ENCODE results near the gene DYDC2. TPM values are rescaled to one million over a fixed set of nuclear protein-coding genes. Genes with fewer than 3 reads are reported as not detected.

The DYDC2 gene
- total and polyA plus RNA-seq, 4 donors, result 0.14 to 2.0 (median 0.25) TPM

GRCh38 chr10:80405035-80405434 lies 48.5 kb downstream of the DYDC2 start (continued):
- no peak for TF ChIP-seq EGR1 (IDR thresholded peaks at IDR 0.05; ENCODE audit: low read depth in 2 of 2)

DNA sequence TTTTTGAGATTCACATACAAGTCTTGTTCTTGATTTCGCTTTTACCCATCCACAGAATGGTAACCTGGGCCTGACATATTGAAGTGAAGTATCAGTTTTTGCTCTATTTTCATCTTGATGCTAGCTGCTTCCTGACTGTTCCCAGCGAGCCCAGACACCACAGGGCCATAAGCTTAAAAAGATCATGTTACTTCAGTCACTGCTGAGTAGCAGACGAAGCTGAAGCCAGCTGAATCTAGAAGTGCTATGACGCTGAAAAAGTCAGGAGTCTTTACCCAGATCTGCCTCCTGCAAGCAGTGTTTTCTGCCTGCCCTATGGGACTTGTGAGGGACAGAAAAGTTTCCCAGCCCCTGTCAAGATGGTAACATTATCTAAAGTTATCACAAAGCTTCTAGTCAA lies 49.0 kb downstream of the DYDC2 start:
- Histone ChIP-seq H3K4me3 (ENCODE audit: low read depth in 1 of 3, low read length in 3 of 3) (no peak overlapping the region), H3K27me3 (ENCODE audit: control insufficient read depth in 4 of 4, insufficient read depth in 4 of 4, low read length in 3 of 4) (no peaks in the 10 kb centered on the region), H3K36me3 (ENCODE audit: control insufficient read depth in 4 of 4, insufficient read depth in 3 of 4, low read depth in 1 of 4, low read length in 3 of 4) (no peaks in the 10 kb centered on the region), H3K9ac (ENCODE audit: low read depth in 1 of 2, low read length in 2 of 2) (no peak overlapping the region), H3K9me3 (ENCODE audit: control insufficient read depth in 4 of 4, low read length in 3 of 4) (no peaks in the 10 kb centered on the region), H3K27ac (ENCODE audit: low read depth in 1 of 2, low read length in 2 of 2) (peak overlapping the region; percentile 40 to 63), H3K4me1 (ENCODE audit: control insufficient read depth in 4 of 4, insufficient read depth in 4 of 4, low read length in 3 of 4) (peaks cover 8 to 38% (median 26%) of the 10 kb centered on the region in 4 donors)
- WGBS, result 86% methylated on average over 4 of the region's 4 CpGs
- no peak for DNase-seq (ENCODE audit: low spot score)
- TF ChIP-seq TAF1 (conservative IDR thresholded peaks at IDR 0.05) (no peak), ZBTB33 (IDR thresholded peaks at IDR 0.05) (no peak), HNF4G (IDR thresholded peaks at IDR 0.05) (no peak), JUND (IDR thresholded peaks at IDR 0.05) (no peak), SP1 (IDR thresholded peaks at IDR 0.05) (no peak), GABPA (IDR thresholded peaks at IDR 0.05 in 1 of 2, conservative IDR thresholded peaks at IDR 0.05 in 1 of 2) (no peak)
- TF ChIP-seq, protein P1, sequence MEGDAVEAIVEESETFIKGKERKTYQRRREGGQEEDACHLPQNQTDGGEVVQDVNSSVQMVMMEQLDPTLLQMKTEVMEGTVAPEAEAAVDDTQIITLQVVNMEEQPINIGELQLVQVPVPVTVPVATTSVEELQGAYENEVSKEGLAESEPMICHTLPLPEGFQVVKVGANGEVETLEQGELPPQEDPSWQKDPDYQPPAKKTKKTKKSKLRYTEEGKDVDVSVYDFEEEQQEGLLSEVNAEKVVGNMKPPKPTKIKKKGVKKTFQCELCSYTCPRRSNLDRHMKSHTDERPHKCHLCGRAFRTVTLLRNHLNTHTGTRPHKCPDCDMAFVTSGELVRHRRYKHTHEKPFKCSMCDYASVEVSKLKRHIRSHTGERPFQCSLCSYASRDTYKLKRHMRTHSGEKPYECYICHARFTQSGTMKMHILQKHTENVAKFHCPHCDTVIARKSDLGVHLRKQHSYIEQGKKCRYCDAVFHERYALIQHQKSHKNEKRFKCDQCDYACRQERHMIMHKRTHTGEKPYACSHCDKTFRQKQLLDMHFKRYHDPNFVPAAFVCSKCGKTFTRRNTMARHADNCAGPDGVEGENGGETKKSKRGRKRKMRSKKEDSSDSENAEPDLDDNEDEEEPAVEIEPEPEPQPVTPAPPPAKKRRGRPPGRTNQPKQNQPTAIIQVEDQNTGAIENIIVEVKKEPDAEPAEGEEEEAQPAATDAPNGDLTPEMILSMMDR (IDR thresholded peaks at IDR 0.05; ENCODE audit: low read depth, low read length, missing input control), result no peak
- TF ChIP-seq, protein P2, sequence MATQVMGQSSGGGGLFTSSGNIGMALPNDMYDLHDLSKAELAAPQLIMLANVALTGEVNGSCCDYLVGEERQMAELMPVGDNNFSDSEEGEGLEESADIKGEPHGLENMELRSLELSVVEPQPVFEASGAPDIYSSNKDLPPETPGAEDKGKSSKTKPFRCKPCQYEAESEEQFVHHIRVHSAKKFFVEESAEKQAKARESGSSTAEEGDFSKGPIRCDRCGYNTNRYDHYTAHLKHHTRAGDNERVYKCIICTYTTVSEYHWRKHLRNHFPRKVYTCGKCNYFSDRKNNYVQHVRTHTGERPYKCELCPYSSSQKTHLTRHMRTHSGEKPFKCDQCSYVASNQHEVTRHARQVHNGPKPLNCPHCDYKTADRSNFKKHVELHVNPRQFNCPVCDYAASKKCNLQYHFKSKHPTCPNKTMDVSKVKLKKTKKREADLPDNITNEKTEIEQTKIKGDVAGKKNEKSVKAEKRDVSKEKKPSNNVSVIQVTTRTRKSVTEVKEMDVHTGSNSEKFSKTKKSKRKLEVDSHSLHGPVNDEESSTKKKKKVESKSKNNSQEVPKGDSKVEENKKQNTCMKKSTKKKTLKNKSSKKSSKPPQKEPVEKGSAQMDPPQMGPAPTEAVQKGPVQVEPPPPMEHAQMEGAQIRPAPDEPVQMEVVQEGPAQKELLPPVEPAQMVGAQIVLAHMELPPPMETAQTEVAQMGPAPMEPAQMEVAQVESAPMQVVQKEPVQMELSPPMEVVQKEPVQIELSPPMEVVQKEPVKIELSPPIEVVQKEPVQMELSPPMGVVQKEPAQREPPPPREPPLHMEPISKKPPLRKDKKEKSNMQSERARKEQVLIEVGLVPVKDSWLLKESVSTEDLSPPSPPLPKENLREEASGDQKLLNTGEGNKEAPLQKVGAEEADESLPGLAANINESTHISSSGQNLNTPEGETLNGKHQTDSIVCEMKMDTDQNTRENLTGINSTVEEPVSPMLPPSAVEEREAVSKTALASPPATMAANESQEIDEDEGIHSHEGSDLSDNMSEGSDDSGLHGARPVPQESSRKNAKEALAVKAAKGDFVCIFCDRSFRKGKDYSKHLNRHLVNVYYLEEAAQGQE (IDR thresholded peaks at IDR 0.05), result no peak

DNA sequence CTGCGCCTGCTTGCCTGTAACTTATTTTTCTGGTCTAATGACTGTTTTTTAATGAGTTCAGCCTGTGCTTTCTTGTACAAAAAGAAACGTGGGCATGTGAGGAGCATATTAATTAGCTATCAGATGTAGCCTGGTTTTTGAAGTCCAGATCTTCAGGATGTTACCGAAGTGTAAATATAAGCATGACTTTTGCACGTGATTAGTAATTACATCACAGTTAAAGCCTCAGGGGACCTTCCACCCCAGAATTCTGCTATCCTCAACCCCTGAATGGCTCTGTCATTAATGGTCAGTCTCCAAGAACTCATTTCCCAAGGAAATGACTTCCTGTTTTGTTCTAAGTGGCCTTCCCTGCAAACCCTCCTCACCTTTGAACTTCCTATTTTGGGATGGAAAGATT lies 49.6 kb downstream of the DYDC2 start:
- DNase-seq (ENCODE audit: low spot score), result no peak
- peak; percentile 23 for TF ChIP-seq FOXA2 (IDR thresholded peaks at IDR 0.05)
- TF ChIP-seq ZBTB33 (IDR thresholded peaks at IDR 0.05), result no peak
- no peak for TF ChIP-seq FOXA1 (IDR thresholded peaks at IDR 0.05)
- TF ChIP-seq, protein P1 (IDR thresholded peaks at IDR 0.05; ENCODE audit: low read depth, low read length, missing input control), result no peak
- TF ChIP-seq HNF4A (conservative IDR thresholded peaks at IDR 0.05), result peak in 1 of 2 donors; percentile 24
- TF ChIP-seq, protein P2 (IDR thresholded peaks at IDR 0.05), result no peak
- TF ChIP-seq EGR1 (IDR thresholded peaks at IDR 0.05; ENCODE audit: low read depth in 2 of 2), result no peak
- no peak for TF ChIP-seq JUND (IDR thresholded peaks at IDR 0.05)
- TF ChIP-seq MAX (IDR thresholded peaks at IDR 0.05), result peak; percentile 26

More for the DNA sequence above, 49.6 kb downstream of the DYDC2 start:
- no peak overlapping the region for H3K9ac ChIP-seq (ENCODE audit: low read depth in 1 of 2, low read length in 2 of 2)
- 36% methylated on average over 4 of the region's 4 CpGs for WGBS
- H3K36me3 ChIP-seq (ENCODE audit: control insufficient read depth in 4 of 4, insufficient read depth in 3 of 4, low read depth in 1 of 4, low read length in 3 of 4), result no peaks in the 10 kb centered on the region
- H3K27ac ChIP-seq (ENCODE audit: low read depth in 1 of 2, low read length in 2 of 2), result peak overlapping the region; percentile 40 to 63
- no peaks in the 10 kb centered on the region for H3K9me3 ChIP-seq (ENCODE audit: control insufficient read depth in 4 of 4, low read length in 3 of 4)
- no peak overlapping the region for H3K4me3 ChIP-seq (ENCODE audit: low read depth in 1 of 3, low read length in 3 of 3)
- no peaks in the 10 kb centered on the region for H3K27me3 ChIP-seq (ENCODE audit: control insufficient read depth in 4 of 4, insufficient read depth in 4 of 4, low read length in 3 of 4)
- peaks cover 13 to 44% (median 32%) of the 10 kb centered on the region in 4 donors for H3K4me1 ChIP-seq (ENCODE audit: control insufficient read depth in 4 of 4, insufficient read depth in 4 of 4, low read length in 3 of 4)
